ENCODE measurements around the gene OR6S1. TPM values are rescaled to one million over a fixed set of nuclear protein-coding genes. Genes with fewer than 3 reads are reported as not detected.

OR6S1 gene
- total and polyA plus RNA-seq, 2 of the 8 experiments (the other 6 are each of a cell fraction or from before 2014, with no cell fraction given), result not detected

GRCh38 chr14:20620798-20621478 is 20.6 kb downstream of the OR6S1 start:
- Histone ChIP-seq H2AK5ac (ENCODE audit: low read depth, low read length) (no peak overlapping the region), H2BK5ac (ENCODE audit: low read depth, low read length) (no peak overlapping the region), H3K14ac (ENCODE audit: insufficient read length) (no peak overlapping the region), H3K23ac (ENCODE audit: insufficient read length) (no peak overlapping the region), H3K27ac (ENCODE audit: low read depth, low read length) (no peak overlapping the region), H3K79me1 (ENCODE audit: low read depth, low read length) (no peaks in the 10 kb centered on the region), H3K23me2 (ENCODE audit: low read depth, low read length) (peaks cover 12% of the 10 kb centered on the region), H3K9me3 (ENCODE audit: insufficient read depth in 2 of 2, low read depth in 1 of 2, low read length in 1 of 2) (no peaks in the 10 kb centered on the region), H4K5ac (ENCODE audit: insufficient read length, low read depth, low read length) (no peak overlapping the region), H2BK12ac (ENCODE audit: low read depth, low read length) (no peak overlapping the region), H3K27me3 (replicated peaks in 1 of 4; ENCODE audit: control insufficient read depth in 3 of 4, extremely low read depth in 1 of 4, insufficient read depth in 3 of 4, low read length in 3 of 4) (peaks cover 0 to 7% (median 3%) of the 10 kb centered on the region in 4 experiments; a peak in 3 of 7 replicates), H3K4ac (replicated peaks; ENCODE audit: insufficient read length, low read depth, low read length) (no peak overlapping the region), H4K20me1 (replicated peaks in 1 of 2; ENCODE audit: control insufficient read depth in 1 of 2, insufficient read depth in 2 of 2, low read length in 2 of 2) (no peaks in the 10 kb centered on the region), H4K91ac (replicated peaks; ENCODE audit: insufficient read length, low read length) (no peak overlapping the region), H3K4me1 (replicated peaks in 1 of 4; ENCODE audit: control insufficient read depth in 3 of 4, insufficient read depth in 4 of 4, low read length in 3 of 4) (peaks cover 0 to 4% (median 0%) of the 10 kb centered on the region in 4 experiments; a peak in 2 of 7 replicates), H4K8ac (ENCODE audit: extremely low read depth, insufficient read depth, low read length) (no peak overlapping the region), H3K4me3 (ENCODE audit: extremely low read depth in 1 of 4, insufficient read depth in 2 of 4, low read depth in 3 of 4, low read length in 4 of 4) (no peak overlapping the region), H2BK20ac (ENCODE audit: low read length) (no peak overlapping the region), H3K36me3 (ENCODE audit: control insufficient read depth in 2 of 4, insufficient read depth in 4 of 4, low read length in 3 of 4) (no peaks in the 10 kb centered on the region), H3K79me2 (ENCODE audit: control insufficient read depth in 1 of 2, insufficient read depth in 2 of 2, low read length in 2 of 2) (no peaks in the 10 kb centered on the region), H3K56ac (replicated peaks; ENCODE audit: insufficient read length, low read depth, low read length) (no peak overlapping the region), H3K9ac (replicated peaks in 1 of 4; ENCODE audit: extremely low read depth in 1 of 4, low read depth in 3 of 4, low read length in 3 of 4) (no peak overlapping the region), H2AFZ (ENCODE audit: low read length) (no peak overlapping the region), H2BK120ac (replicated peaks; ENCODE audit: low read depth, low read length) (no peak overlapping the region), H3K18ac (ENCODE audit: extremely low read depth, low read length) (no peak overlapping the region), H3K4me2 (ENCODE audit: insufficient read depth in 1 of 2, low read depth in 2 of 2, low read length in 2 of 2) (no peak overlapping the region), H2BK15ac (ENCODE audit: low read length) (no peak overlapping the region)
- DNase-seq (ENCODE audit: low read depth in 1 of 2, low spot score in 2 of 2) (no peak), FAIRE-seq (no peak)
- ChIA-PET CTCF (ENCODE audit: partially characterized antibody) (interaction anchor here (1.4 to 3.8 kb wide), 6 partner anchors 8 to 74 kb away, joined by 4 to 21 read pairs (median 9); no protein-coding TSS in a partner anchor), POLR2A (ENCODE audit: partially characterized antibody) (interaction anchor here (1.9 kb wide), 1 partner anchor 61 kb away, joined by 6 read pairs; no protein-coding TSS in a partner anchor)
- 79% methylated on average over 2 of the region's 2 CpGs; no CpG with 5 or more reads in 1 of the 2 experiments for WGBS, 2 experiments (ENCODE audit: extremely low coverage in 1 of 2, insufficient coverage in 1 of 2, insufficient read length in 1 of 2, insufficient replicate concordance in 2 of 2, low coverage in 1 of 2, low lambda C conversion rate in 2 of 2, missing lambda C conversion rate in 1 of 2)
- TF ChIP-seq CREB1 (IDR thresholded peaks at IDR 0.05), result no peak
- TF ChIP-seq SP4 (IDR thresholded peaks at IDR 0.05; ENCODE audit: low read length), result no peak
- no peak for TF ChIP-seq CHD1 (IDR thresholded peaks at IDR 0.05; ENCODE audit: low read depth, low read length)
- TF ChIP-seq CBX8 (IDR thresholded peaks at IDR 0.05; ENCODE audit: borderline replicate concordance, low read depth, low read length), result no peak
- TF ChIP-seq BACH1 (IDR thresholded peaks at IDR 0.05; ENCODE audit: low read length), result no peak
- no peak for TF ChIP-seq CHD2 (IDR thresholded peaks at IDR 0.05; ENCODE audit: low read length)
- no peak for TF ChIP-seq TEAD4 (IDR thresholded peaks at IDR 0.05; ENCODE audit: low read depth, low read length)
- no peak for TF ChIP-seq HDAC6 (IDR thresholded peaks at IDR 0.05; ENCODE audit: low read depth, low read length)
